Thyroid gland (tissue), 4 donors: Measurements from ENCODE around the gene NGFR. TPM values are rescaled to one million over a fixed set of nuclear protein-coding genes. Genes with fewer than 3 reads are reported as not detected.
A peak's percentile ranks its signal among the peaks of the same experiment; 100 is the strongest.

Source experiments
- DNase-seq, 2 donors: peaks; one replicate each; pipeline ENCODE4 v3.0.0-alpha.2; 2019
- H3K27ac ChIP-seq, 3 donors: fragments of 200-600 bp; sonication (generic); 1 replicate in 2 of 3; 2 replicates in 1 of 3; pipeline ENCODE4 v1.5.1; 2016 to 2019; ENCODE audit warnings: mild to moderate bottlenecking in 1 of 3, moderate library complexity in 1 of 3
- H3K27me3 ChIP-seq: fragments of 200-600 bp; sonication (generic); one replicate; pipeline ENCODE4 v1.5.1; 2019
- H3K36me3 ChIP-seq, 2 donors: fragments of 200-600 bp; sonication (generic); one replicate each; pipeline ENCODE4 v1.5.1; 2016 to 2019
- H3K4me1 ChIP-seq, 2 donors: fragments of 200-600 bp; sonication (generic); one replicate each; pipeline ENCODE4 v1.5.1; 2017 to 2019
- H3K4me3 ChIP-seq, 3 donors: fragments of 200-600 bp; sonication (generic); replicated peaks in 1 of 3; 1 replicate in 2 of 3; 2 replicates in 1 of 3; pipeline ENCODE4 v1.5.1; 2016; ENCODE audit warnings: mild to moderate bottlenecking in 1 of 3
- H3K9me3 ChIP-seq: fragments of 200-600 bp; sonication (generic); one replicate; pipeline ENCODE4 v1.5.1; 2017
- POLR2A ChIP-seq, 2 donors: fragments of 450-650 bp; IDR thresholded peaks; one replicate each; pipeline ENCODE4 v1.6.1; 2017; ENCODE audit warnings: antibody characterized with exemption in 2 of 2, mild to moderate bottlenecking in 2 of 2, moderate library complexity in 1 of 2
- WGBS, 2 donors: methylation state at CpG; one replicate each; pipeline ENCODE4 v1.1.5; 2017; 5-methylcytosine and 5-hydroxymethylcytosine counted together
- intact Hi-C: fragments of 100-400 bp; cut with DNase I; formaldehyde crosslinking; loops from one replicate; pipeline ENCODE4 v1.15.1; 2023
- total RNA-seq, 4 donors: library from RNA; depleted of rRNA; stranded (reverse); fragments of >200 nt; gene quantifications; one replicate each; pipeline ENCODE4 v1.2.3, GENCODE V29; 2016
- TF ChIP-seq, protein P1 (sequence below), 6 experiments: fragments of 200-600 bp in 3 of 6; fragments of 450-650 bp in 3 of 6; sonication (generic) in 3 of 6; IDR thresholded peaks; one replicate each; pipeline ENCODE4 v1.5.1; 2016 to 2019; ENCODE audit warnings: antibody characterized with exemption in 6 of 6, mild to moderate bottlenecking in 2 of 6, inconsistent platforms in 1 of 6, moderate library complexity in 1 of 6

Gene NGFR
- total RNA-seq, 4 donors from 2014 or later, result 14.5 to 34.0 (median 21.1) TPM

DNA sequence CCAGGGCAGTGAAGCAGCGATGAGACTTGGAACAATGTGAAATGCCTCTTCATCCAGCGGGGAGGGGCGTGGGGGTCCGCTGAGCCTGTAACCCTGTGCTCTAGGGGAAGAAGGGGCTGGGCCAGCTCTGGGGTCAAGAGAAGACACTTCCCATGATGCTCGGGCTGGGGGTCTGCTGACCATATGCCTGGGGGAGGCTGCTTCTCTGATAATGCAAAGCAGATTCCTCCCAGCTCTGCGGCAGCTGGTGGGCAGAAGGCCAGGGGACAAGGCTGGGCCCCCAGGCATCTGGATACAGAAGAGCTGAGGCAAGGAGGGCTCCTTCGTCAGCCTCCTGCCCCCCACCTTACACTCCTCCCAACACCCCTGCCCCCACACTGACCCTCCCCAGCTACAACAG is 24.7 kb downstream of the NGFR start:
- no peak for DNase-seq
- WGBS, 2 donors, result 76 to 84% methylated on average over 5 to 7 of the region's 7 CpGs
- intact Hi-C loops, result no loop called here
- TF ChIP-seq POLR2A (IDR thresholded peaks at IDR 0.05), result no peak
- TF ChIP-seq, protein P1, sequence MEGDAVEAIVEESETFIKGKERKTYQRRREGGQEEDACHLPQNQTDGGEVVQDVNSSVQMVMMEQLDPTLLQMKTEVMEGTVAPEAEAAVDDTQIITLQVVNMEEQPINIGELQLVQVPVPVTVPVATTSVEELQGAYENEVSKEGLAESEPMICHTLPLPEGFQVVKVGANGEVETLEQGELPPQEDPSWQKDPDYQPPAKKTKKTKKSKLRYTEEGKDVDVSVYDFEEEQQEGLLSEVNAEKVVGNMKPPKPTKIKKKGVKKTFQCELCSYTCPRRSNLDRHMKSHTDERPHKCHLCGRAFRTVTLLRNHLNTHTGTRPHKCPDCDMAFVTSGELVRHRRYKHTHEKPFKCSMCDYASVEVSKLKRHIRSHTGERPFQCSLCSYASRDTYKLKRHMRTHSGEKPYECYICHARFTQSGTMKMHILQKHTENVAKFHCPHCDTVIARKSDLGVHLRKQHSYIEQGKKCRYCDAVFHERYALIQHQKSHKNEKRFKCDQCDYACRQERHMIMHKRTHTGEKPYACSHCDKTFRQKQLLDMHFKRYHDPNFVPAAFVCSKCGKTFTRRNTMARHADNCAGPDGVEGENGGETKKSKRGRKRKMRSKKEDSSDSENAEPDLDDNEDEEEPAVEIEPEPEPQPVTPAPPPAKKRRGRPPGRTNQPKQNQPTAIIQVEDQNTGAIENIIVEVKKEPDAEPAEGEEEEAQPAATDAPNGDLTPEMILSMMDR (IDR thresholded peaks at IDR 0.05), result no peak
- Histone ChIP-seq H3K4me1 (peaks cover 9 to 30% of the 10 kb centered on the region in 2 donors), H3K27ac (no peak overlapping the region), H3K27me3 (no peaks in the 10 kb centered on the region), H3K9me3 (no peaks in the 10 kb centered on the region), H3K36me3 (no peaks in the 10 kb centered on the region), H3K4me3 (no peak overlapping the region)

DNA sequence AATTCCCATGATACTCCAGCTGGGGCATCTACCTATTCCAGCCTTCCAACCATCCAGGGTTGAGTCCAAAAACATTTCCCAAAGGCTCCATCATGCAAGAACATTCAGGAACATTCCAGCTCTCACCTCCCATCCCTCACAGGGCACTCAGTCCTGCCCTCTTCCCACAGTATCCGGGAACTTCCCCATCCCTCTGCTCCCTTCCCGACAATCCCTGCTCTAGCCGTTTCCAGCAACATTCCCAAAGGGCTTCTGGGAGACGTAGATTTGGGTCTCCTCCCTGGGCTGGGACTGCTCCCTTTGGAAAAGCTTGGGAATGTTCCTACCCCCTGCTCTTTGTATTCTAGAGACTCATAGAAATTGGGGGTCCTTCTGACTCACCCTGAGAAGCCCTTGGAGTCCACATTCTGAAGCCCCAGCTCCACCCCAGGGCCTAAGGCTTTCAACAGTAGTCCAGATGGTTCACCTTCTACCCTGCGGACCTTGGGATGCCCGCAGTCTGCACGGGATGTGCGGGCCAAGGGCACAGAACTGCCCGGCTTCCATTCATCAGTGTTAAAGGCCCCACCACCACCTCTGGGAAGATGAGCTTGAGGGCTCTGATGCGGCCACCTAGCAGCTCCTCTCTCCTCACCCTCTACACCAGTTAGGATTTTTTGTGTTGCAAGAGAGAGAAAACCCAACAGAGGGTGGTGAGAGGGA is 25.4 kb downstream of the NGFR start:
- intact Hi-C loops, result no loop called here
- no peak for DNase-seq
- TF ChIP-seq POLR2A (IDR thresholded peaks at IDR 0.05), result no peak
- TF ChIP-seq, protein P1 (IDR thresholded peaks at IDR 0.05), result no peak
- H3K4me3 ChIP-seq, result no peak overlapping the region
- H3K27ac ChIP-seq, result no peak overlapping the region
- H3K4me1 ChIP-seq, result peaks cover 6 to 22% of the 10 kb centered on the region in 2 donors
- H3K9me3 ChIP-seq, result no peaks in the 10 kb centered on the region
- 74 to 87% methylated on average over 8 to 10 of the region's 10 CpGs for WGBS, 2 donors
- no peaks in the 10 kb centered on the region for H3K36me3 ChIP-seq
- no peaks in the 10 kb centered on the region for H3K27me3 ChIP-seq

DNA sequence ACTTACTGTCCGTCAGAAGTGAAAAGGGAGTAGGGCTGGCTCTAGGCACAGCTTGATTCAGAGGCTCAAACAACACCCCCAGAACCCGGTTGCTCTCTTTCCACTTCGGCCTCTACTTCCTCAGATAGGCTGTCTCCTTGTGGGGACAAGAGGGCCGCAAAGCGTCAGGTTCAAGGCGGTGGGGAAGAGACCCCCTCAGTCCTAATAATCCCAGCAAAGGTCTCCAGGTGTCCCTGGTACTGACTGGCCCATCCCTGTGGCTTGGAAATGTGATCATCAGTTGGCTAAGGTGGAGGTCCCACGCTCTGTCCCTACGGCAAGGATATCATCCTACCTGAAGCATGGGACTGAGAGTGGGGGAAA is 26.0 kb downstream of the NGFR start:
- no peaks in the 10 kb centered on the region for H3K9me3 ChIP-seq
- intact Hi-C loops, result no loop called here
- H3K27me3 ChIP-seq, result no peaks in the 10 kb centered on the region
- DNase-seq, result no peak
- TF ChIP-seq, protein P1 (IDR thresholded peaks at IDR 0.05), result no peak
- TF ChIP-seq POLR2A (IDR thresholded peaks at IDR 0.05), result no peak
- no peak overlapping the region for H3K27ac ChIP-seq
- 93 to 94% methylated on average over 8 of the region's 8 CpGs for WGBS, 2 donors
- peaks cover under 1 to 17% of the 10 kb centered on the region in 2 donors for H3K4me1 ChIP-seq
- no peaks in the 10 kb centered on the region for H3K36me3 ChIP-seq
- no peak overlapping the region for H3K4me3 ChIP-seq

DNA sequence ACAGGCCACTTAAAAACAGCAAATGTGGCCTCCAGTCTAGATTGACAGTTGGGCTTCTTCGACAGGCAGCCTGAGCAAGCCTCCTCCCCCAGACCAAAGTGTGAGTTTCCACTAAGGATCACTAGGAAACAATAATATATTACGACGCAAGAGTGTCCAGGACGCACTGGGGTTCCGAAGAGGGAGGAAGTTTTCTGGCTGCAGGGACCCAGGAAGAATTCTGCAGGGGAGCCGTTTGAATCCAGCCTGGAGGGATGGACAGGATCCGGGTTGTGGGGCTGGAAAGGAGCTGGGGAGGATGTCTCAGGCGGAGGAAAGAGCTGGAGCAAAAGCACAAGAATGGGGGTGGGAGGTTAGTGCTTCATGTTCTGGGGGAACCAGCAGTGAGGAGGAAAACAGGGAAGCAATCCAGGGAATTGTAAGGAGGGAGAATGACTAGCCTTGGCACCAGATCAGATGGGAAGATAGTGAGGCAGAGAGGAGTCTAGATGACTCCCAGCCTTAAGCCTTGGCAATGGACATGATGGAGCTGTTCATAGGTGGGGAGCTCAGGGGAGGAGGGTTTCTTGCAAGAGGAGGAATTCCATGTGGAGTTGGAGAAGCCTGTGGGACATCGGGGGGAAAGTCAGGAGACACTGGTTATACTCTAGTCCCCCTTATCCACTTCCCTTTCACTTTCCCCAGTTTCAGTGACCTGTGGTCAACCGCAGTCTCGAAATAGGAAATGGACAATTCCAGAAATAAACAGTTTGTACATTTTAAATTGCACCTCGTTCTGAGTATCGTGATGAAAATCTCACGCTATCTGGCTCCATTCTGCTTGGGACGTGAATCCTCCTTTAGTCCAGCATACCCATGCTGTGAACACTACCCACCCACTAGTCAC is 26.6 kb downstream of the NGFR start:
- H3K4me1 ChIP-seq, result peaks cover 0 to 10% of the 10 kb centered on the region in 2 donors
- TF ChIP-seq, protein P1 (IDR thresholded peaks at IDR 0.05), result no peak
- no peak for TF ChIP-seq POLR2A (IDR thresholded peaks at IDR 0.05)
- H3K9me3 ChIP-seq, result no peaks in the 10 kb centered on the region
- DNase-seq, result no peak
- peak overlapping the region in 1 of 3 donors; percentile 5 for H3K27ac ChIP-seq
- intact Hi-C loops, result no loop called here
- H3K27me3 ChIP-seq, result no peaks in the 10 kb centered on the region
- H3K36me3 ChIP-seq, result no peaks in the 10 kb centered on the region
- no peak overlapping the region for H3K4me3 ChIP-seq
- 70 to 78% methylated on average over 15 of the region's 15 CpGs for WGBS, 2 donors
